ENCODE results near the gene PPP1R37.

Gene PPP1R37

DNA sequence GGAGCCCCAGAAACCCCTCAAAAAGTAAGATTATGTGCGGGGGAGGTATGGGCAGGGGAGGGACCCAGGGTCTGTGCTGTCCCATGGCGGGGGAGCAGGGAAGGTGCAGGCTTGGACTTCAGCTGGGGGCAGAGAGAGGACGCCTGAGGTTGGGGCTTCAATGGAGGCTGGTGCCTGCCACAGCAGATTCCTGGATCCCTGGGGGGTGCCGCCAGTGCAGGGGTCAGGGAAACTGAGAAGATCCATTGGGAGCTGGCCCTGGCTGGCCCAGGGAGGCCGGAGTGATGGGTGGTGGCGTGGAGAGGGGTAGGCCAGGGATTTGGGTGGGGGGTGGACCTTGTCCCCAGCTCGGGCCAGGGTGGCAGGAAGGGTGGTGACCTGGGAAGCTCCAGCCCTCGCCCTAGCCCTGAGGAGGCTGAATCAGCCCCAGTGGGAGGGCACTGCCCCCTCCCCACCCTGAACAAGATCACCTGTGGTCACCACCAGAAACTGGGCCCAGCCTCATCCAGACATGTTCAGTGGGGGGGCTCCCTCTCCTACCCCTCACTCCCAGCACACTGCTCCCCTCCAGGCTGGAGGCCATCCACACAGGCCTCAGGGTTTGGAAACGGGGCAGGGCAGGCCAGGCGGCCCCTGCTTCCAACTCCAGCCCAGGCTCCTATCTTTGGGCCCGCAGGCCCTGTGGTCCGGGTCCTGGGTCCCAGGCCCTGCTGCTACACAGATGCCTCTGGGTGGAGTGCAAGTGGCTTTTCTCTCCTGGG lies 66.4 kb downstream of the PPP1R37 start:
- H3K9me3 ChIP-seq (ENCODE audit: control insufficient read depth, insufficient read depth, low read length) = no peaks in the 10 kb centered on the region
- H3K36me3 ChIP-seq (ENCODE audit: insufficient read depth, low read length) = no peaks in the 10 kb centered on the region
- no peak overlapping the region for H3K9ac ChIP-seq (ENCODE audit: low read depth, low read length)
- H3K4me1 ChIP-seq (ENCODE audit: insufficient read depth, low read length) = peaks cover 13% of the 10 kb centered on the region

DNA sequence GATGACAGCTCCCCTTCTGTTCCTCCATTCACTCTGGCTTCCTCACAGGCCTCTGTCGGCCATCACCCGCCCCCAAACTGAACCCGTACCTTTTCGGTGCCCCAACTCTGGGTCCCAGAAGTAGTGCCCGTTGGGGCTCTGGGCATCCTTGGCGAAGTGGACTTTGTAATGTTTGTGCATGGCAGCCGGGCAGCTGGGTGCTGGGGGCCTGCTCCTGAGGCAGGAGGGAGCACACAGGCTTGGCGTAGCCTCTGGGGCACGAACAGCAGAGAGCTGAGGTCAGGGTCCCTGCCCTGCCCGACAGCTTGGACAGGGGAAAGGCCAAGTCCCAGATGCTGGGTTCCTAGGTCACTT lies 67.0 kb downstream of the PPP1R37 start:
- Histone ChIP-seq H3K9ac (ENCODE audit: low read depth, low read length) (no peak overlapping the region), H3K4me1 (ENCODE audit: insufficient read depth, low read length) (peaks cover 14% of the 10 kb centered on the region; the same call in 1 of the 2 replicates)

DNA sequence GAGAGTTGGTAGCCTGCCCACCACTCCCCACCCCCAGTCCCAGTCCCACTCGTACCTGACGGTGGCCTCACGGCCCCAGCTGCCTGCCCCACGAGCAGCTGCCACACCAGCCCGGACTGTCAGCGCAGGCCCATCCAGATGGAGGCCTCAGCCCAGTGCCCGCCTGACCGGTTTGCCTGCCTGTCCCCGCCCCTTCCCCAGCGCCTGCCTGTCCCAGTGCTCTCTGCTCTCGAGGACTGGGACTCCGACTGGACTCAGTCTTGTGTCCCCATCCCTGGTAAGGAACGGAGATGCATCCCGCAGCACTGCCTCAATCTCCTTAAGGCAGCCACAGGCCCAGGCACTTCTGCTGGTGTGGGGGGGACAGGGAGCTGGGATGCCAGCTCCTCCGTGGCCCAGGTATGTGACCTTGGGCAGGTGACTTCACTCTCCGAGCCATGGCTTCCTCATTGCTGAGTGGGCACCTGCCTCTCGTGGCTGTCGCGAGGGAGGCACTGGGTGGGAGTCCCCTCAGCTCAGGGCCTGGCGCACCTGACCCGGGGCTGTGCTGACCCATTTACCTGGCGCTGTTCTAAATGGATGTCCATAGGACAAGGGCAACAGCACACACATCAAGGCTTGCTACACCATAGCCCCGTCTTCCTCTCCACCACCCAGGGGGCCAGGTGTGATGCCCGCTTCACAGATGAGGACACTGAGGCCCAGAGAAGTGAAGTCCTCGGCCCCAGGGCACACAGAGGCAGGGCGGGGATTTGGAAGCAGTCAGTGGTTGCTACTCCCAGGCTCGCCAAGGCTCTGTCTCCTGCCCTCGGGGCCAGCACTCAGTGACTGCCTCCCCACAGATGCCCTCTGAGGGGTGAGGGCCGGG lies 68.1 kb downstream of the PPP1R37 start, which contains the start of gene NKPD1:
TSS of gene NKPD1 (minus strand) at position 113 of the 868 bp plus-strand sequence. CDS start 832 bp downstream, outside the sequence.
- Histone ChIP-seq H3K4me1 (ENCODE audit: insufficient read depth, low read length) (peaks cover 12% of the 10 kb centered on the region; the same call in 1 of the 2 replicates), H3K9me3 (ENCODE audit: control insufficient read depth, insufficient read depth, low read length) (no peaks in the 10 kb centered on the region), H3K9ac (ENCODE audit: low read depth, low read length) (no peak within 1 kb of the TSS), H3K36me3 (ENCODE audit: insufficient read depth, low read length) (no peaks in the 10 kb centered on the region)

More for the DNA sequence above, 67.0 kb downstream of the PPP1R37 start:
- no peaks in the 10 kb centered on the region for H3K9me3 ChIP-seq (ENCODE audit: control insufficient read depth, insufficient read depth, low read length)
- no peaks in the 10 kb centered on the region for H3K36me3 ChIP-seq (ENCODE audit: insufficient read depth, low read length)

GRCh38 chr19:45161738-45162607 lies 69.0 kb downstream of the PPP1R37 start:
- H3K4me1 ChIP-seq (ENCODE audit: insufficient read depth, low read length) = peaks cover 12% of the 10 kb centered on the region; the same call in 1 of the 2 replicates
- H3K9me3 ChIP-seq (ENCODE audit: control insufficient read depth, insufficient read depth, low read length) = no peaks in the 10 kb centered on the region
- no peaks in the 10 kb centered on the region for H3K36me3 ChIP-seq (ENCODE audit: insufficient read depth, low read length)
- no peak overlapping the region for H3K9ac ChIP-seq (ENCODE audit: low read depth, low read length)

DNA sequence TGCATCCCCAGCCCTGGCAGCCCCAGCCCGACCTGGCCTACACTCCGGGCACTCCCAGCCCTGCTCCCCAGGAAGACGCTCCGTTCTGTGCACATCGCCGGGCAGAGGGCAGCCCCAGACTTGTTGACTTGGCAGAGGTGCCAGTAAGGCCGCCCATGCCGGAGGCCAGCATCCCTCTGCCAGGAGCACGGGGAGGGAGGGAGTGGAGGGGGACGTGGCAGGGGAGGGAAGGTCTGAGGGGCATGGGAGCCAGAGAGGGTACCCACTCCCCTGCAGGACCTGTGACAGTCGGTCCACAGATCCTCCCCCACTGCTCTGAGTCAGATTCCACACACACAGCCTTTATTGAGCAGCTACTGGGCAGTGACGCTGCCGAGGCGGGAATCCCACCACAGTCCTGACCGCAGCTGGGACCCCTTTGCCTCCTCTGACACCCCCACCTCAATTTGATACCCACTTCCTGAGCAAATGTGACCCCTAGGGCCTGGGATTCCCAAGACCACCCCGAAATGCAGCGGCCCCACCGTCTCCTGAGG lies 69.7 kb downstream of the PPP1R37 start:
- Histone ChIP-seq H3K9ac (ENCODE audit: low read depth, low read length) (no peak overlapping the region), H3K4me1 (ENCODE audit: insufficient read depth, low read length) (peaks cover 16% of the 10 kb centered on the region; the same call in 1 of the 2 replicates), H3K36me3 (ENCODE audit: insufficient read depth, low read length) (no peaks in the 10 kb centered on the region), H3K9me3 (ENCODE audit: control insufficient read depth, insufficient read depth, low read length) (no peaks in the 10 kb centered on the region)

DNA sequence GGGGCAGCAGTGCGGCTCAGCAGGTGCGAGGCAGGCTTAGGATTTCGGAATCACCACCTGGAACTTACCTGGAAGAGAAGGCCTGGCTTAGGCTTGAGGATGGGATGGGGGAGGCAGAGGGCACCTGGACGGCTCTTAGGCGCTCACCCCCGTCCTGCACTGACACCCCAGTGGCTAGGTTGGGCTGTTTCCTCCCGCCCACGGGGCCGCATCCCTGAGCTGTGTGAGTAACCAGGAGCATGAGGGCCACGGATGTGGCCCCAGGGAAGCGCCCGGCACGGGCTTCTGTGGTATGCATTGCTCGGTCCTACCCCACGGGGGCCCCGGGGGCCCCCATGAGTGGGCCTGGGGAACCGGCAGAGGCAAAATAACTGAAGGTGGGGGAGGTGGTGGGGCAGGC lies 70.2 kb downstream of the PPP1R37 start:
- H3K9ac ChIP-seq (ENCODE audit: low read depth, low read length) = no peak overlapping the region
- no peaks in the 10 kb centered on the region for H3K36me3 ChIP-seq (ENCODE audit: insufficient read depth, low read length)
- no peaks in the 10 kb centered on the region for H3K9me3 ChIP-seq (ENCODE audit: control insufficient read depth, insufficient read depth, low read length)
- H3K4me1 ChIP-seq (ENCODE audit: insufficient read depth, low read length) = peaks cover 16% of the 10 kb centered on the region; the same call in 1 of the 2 replicates

DNA sequence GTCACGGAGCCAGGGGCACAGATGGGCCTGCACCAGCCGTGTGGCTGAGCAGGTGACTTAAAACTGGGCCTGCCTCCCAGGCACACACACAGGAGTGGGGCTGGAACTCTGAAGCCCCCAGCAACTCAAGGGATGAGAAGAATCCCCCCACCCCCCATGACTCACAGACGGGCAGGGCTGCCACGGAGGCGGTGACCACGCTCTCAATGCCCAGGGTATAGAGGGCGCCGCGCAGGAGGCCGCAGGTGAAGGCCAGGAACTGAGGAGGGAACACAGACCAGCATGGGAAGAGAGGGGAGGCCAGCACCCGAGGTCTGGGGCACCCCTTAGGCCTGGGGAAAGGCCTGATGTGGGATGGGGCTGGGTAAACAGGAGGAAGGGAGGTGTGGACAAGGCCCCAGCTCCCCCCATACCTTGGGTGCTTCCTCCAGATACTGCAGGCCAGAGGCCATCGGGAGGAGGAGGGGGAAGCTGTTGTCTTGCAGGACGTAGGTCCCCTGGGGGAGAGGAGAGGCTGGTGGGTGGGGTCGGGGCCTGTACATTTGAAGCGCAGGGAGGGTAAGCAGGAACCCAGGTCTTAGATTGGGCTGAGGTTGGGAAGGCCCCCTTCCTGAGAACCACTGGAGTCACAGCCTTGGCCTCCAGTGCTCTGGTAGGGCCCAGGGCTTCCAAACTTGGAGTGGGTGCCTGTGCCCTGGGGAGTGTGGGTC lies 70.9 kb downstream of the PPP1R37 start:
- Histone ChIP-seq H3K36me3 (ENCODE audit: insufficient read depth, low read length) (no peaks in the 10 kb centered on the region), H3K4me1 (ENCODE audit: insufficient read depth, low read length) (peaks cover 16% of the 10 kb centered on the region; the same call in 1 of the 2 replicates), H3K9ac (ENCODE audit: low read depth, low read length) (peak overlapping the region; percentile 3; the same call in 1 of the 2 replicates), H3K9me3 (ENCODE audit: control insufficient read depth, insufficient read depth, low read length) (no peaks in the 10 kb centered on the region)

DNA sequence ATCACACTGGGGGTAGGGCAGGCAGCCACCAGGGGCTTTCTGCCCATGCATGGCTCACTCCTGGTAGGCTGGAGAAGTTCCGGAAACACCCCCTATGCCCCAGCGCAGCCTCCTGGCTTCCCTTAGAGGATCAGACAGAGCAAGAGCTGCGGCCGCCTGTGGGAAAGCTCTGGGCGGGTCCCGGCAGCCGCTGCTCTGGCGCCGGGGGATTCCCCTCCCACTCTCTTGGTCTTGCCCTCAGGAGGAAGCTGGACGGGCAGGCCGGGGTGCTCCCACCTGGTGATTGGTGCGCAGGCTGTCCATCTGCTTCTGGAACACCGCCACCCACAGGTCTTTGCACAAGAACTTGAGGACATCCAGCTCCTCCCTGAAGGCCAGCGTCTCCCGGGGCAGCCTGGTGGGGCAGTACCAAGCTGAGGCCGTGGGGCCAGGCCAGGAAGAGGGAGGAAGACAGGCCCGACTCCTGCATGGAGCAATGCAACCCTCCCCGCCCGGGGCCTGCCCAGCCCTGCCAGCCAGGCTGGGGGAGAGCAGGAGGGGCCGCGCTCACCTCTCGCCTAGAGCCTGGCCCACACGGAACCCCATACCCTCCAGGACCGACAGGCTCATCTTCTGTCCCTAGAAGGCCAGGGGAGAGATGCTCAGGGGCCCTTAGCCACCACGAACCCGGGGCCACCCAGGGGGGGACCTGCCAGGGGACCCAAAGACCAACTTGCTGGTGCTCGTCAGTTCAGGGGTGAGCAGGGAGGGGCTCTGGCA lies 71.8 kb downstream of the PPP1R37 start:
- H3K36me3 ChIP-seq (ENCODE audit: insufficient read depth, low read length) = no peaks in the 10 kb centered on the region
- H3K4me1 ChIP-seq (ENCODE audit: insufficient read depth, low read length) = peaks cover 16% of the 10 kb centered on the region; the same call in 1 of the 2 replicates
- H3K9ac ChIP-seq (ENCODE audit: low read depth, low read length) = peak overlapping the region; percentile 3; the same call in 1 of the 2 replicates

DNA sequence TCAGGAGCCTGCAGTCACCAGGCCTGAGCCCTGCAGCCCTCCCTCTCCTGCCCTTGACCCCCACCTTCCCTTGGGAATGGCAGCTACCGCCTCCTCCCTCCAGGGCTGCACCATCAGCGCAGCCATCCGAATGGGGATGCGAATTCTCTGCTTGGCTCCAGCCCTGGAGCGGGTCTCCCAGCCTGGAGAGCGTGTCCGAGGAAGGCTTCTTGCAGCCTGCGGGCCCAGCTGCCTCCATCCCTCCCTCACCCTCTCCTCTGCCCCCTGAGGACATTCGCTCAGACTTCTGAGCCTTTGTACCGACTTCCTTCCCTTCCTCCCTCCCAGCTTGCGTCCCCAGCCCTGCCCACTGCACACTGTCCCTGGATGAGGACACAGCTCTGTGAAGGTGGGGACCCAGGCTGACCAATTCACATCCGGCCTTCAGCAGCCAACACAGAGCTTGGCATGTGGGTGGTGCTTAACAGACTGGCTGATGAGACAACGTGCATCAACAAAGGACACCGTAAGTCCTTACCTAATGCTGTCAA lies 73.8 kb downstream of the PPP1R37 start:
- no peaks in the 10 kb centered on the region for H3K9me3 ChIP-seq (ENCODE audit: control insufficient read depth, insufficient read depth, low read length)
- H3K4me1 ChIP-seq (ENCODE audit: insufficient read depth, low read length) = peaks cover 21% of the 10 kb centered on the region; the same call in 1 of the 2 replicates
- H3K9ac ChIP-seq (ENCODE audit: low read depth, low read length) = no peak overlapping the region
- H3K36me3 ChIP-seq (ENCODE audit: insufficient read depth, low read length) = no peaks in the 10 kb centered on the region

More for the DNA sequence above, 71.8 kb downstream of the PPP1R37 start:
- H3K9me3 ChIP-seq (ENCODE audit: control insufficient read depth, insufficient read depth, low read length) = no peaks in the 10 kb centered on the region

- Histone ChIP-seq H3K4me1 (ENCODE audit: insufficient read depth, low read length) (peaks cover 21% of the 10 kb centered on the region; the same call in 1 of the 2 replicates), H3K9me3 (ENCODE audit: control insufficient read depth, insufficient read depth, low read length) (no peaks in the 10 kb centered on the region), H3K36me3 (ENCODE audit: insufficient read depth, low read length) (no peaks in the 10 kb centered on the region), H3K9ac (ENCODE audit: low read depth, low read length) (no peak overlapping the region)
Observed at GRCh38 chr19:45168767-45169351, 75.9 kb downstream of the PPP1R37 start.

DNA sequence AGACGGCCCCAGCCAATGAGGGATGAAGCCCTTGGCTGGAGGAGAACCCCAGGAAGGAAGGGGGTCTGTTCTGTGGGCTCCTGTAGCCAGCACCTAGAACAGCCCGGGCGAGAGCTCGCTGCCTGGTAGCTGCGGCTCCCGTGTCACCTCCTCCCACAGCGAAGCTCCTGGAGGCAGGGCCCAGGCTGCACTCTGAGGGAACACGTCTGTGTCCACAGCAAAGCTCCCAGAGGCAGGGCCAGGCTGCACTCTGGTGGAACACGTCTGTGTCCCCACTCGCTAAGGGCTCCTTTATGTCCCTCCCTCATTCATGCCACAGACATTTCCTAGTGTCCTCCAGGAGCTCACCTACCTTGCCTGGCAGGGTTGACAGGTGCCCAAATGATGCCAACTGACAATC lies 76.6 kb downstream of the PPP1R37 start:
- Histone ChIP-seq H3K4me1 (ENCODE audit: insufficient read depth, low read length) (peaks cover 14% of the 10 kb centered on the region; the same call in 1 of the 2 replicates), H3K9me3 (ENCODE audit: control insufficient read depth, insufficient read depth, low read length) (no peaks in the 10 kb centered on the region), H3K9ac (ENCODE audit: low read depth, low read length) (no peak overlapping the region), H3K36me3 (ENCODE audit: insufficient read depth, low read length) (no peaks in the 10 kb centered on the region)
